ENCODE measurements around the gene ANK2.

GRCh38 chr4:113335746-113336145 is 286.3 kb downstream of the ANK2 start:
- no peak for TF ChIP-seq CTCF (IDR thresholded peaks at IDR 0.05; ENCODE audit: low read depth, low read length)
- no peak for TF ChIP-seq POLR2A (IDR thresholded peaks at IDR 0.05; ENCODE audit: extremely low read depth, insufficient read length)
